Neural cell (in vitro differentiated cells): ENCODE data around the gene ZNF260. TPM values are rescaled to one million over a fixed set of nuclear protein-coding genes. Genes with fewer than 3 reads are reported as not detected.

ENCODE experiments used
- H2AFZ ChIP-seq: fragments of 200-600, 300-800 bp; sonication (generic), shearing (Covaris generic); 2 replicates; pipeline ENCODE4 v1.6.0; 2014; ENCODE audit warnings: low read depth, mild to moderate bottlenecking, antibody characterized with exemption, low read length, moderate library complexity
- H3F3A ChIP-seq: fragments of 200-600 bp; shearing (Covaris generic); 2 replicates; pipeline ENCODE4 v1.6.1; 2016; ENCODE audit warnings: mild to moderate bottlenecking, moderate library complexity, mixed read lengths, antibody characterized with exemption, low read length; ENCODE audit not compliant: insufficient read depth, poor library complexity, severe bottlenecking
- H3K27ac ChIP-seq: fragments of 200-600, 300-800 bp; sonication (generic), shearing (Covaris generic); 2 replicates; pipeline ENCODE4 v1.5.1; 2014; ENCODE audit warnings: mild to moderate bottlenecking, low read length, moderate library complexity
- H3K27me3 ChIP-seq: fragments of 300-800, 200-600 bp; sonication (generic), shearing (Covaris generic); 2 replicates; pipeline ENCODE4 v1.6.0; 2014; ENCODE audit warnings: mild to moderate bottlenecking, low read depth, low read length, moderate library complexity; ENCODE audit not compliant: insufficient read depth
- H3K36me3 ChIP-seq: fragments of 300-800, 200-600 bp; sonication (generic), shearing (Covaris generic); 2 replicates; pipeline ENCODE4 v1.5.1; 2014; ENCODE audit warnings: mild to moderate bottlenecking, antibody characterized with exemption, low read length, moderate library complexity; ENCODE audit not compliant: insufficient read depth
- H3K4me2 ChIP-seq: fragments of 300-800, 200-600 bp; sonication (generic), shearing (Covaris generic); 2 replicates; pipeline ENCODE4 v1.6.0; 2014; ENCODE audit warnings: mild to moderate bottlenecking, low read length
- H3K4me3 ChIP-seq: fragments of 300-800, 200-600 bp; sonication (generic), shearing (Covaris generic); 2 replicates; pipeline ENCODE4 v1.5.1; 2014; ENCODE audit warnings: mild to moderate bottlenecking, low read length, moderate library complexity
- H3K79me2 ChIP-seq: fragments of 200-600 bp; shearing (Covaris generic); replicated peaks from 2 replicates; pipeline ENCODE4 v1.6.0; 2014; ENCODE audit warnings: mild to moderate bottlenecking, low read length, moderate library complexity; ENCODE audit not compliant: insufficient read depth
- H3K9ac ChIP-seq: fragments of 300-800, 200-600 bp; sonication (generic), shearing (Covaris generic); 2 replicates; pipeline ENCODE4 v1.6.1; 2016; ENCODE audit warnings: mild to moderate bottlenecking, low read length, mixed read lengths
- H3K9me2 ChIP-seq: fragments of 200-600 bp; shearing (Covaris generic); 2 replicates; pipeline ENCODE4 v1.6.1; 2016; ENCODE audit warnings: mild to moderate bottlenecking, low read length, mixed read lengths; ENCODE audit not compliant: insufficient read depth
- H3K9me3 ChIP-seq: fragments of 200-600, 300-800 bp; sonication (generic), shearing (Covaris generic); 2 replicates; pipeline ENCODE4 v1.6.1; 2016; ENCODE audit warnings: mild to moderate bottlenecking, mixed run types, low read length, moderate library complexity, mixed read lengths
- H4K20me1 ChIP-seq: fragments of 200-600 bp; shearing (Covaris generic); 2 replicates; pipeline ENCODE4 v1.6.1; 2016; ENCODE audit warnings: mild to moderate bottlenecking, mixed run types; ENCODE audit not compliant: insufficient read depth
- EP300 ChIP-seq: fragments of 450-650 bp; conservative IDR thresholded peaks from 2 replicates; pipeline ENCODE4 v1.6.1; 2014; ENCODE audit warnings: antibody characterized with exemption, mild to moderate bottlenecking, moderate library complexity; ENCODE audit not compliant: poor library complexity, severe bottlenecking
- EZH2 ChIP-seq: fragments of 200-600, 300-800 bp; shearing (Covaris generic), sonication (generic); IDR thresholded peaks from 2 replicates; pipeline ENCODE4 v1.6.1; 2014; ENCODE audit warnings: antibody characterized with exemption, low read length, borderline replicate concordance, mild to moderate bottlenecking; ENCODE audit not compliant: insufficient read depth, poor library complexity, severe bottlenecking
- MXI1 ChIP-seq: fragments of 450-650 bp; conservative IDR thresholded peaks from 2 replicates; pipeline ENCODE4 v1.6.1; 2014; ENCODE audit warnings: antibody characterized with exemption, mild to moderate bottlenecking; ENCODE audit not compliant: poor library complexity, severe bottlenecking
- POLR2AphosphoS5 ChIP-seq: IDR thresholded peaks from 2 replicates; pipeline ENCODE4 v1.6.1; 2012
- RAD21 ChIP-seq: fragments of 450-650 bp; conservative IDR thresholded peaks from 2 replicates; pipeline ENCODE4 v1.6.1; 2014; ENCODE audit warnings: antibody characterized with exemption, mild to moderate bottlenecking, moderate library complexity
- SMC3 ChIP-seq: fragments of 450-650 bp; conservative IDR thresholded peaks from 2 replicates; pipeline ENCODE4 v1.6.1; 2014; ENCODE audit warnings: antibody characterized with exemption, mild to moderate bottlenecking, moderate library complexity; ENCODE audit not compliant: poor library complexity
- TAF1 ChIP-seq: IDR thresholded peaks from 2 replicates; pipeline ENCODE4 v1.6.1; 2012; ENCODE audit warnings: low read depth
- polyA plus RNA-seq: library from polyadenylated mRNA; depleted of rRNA; stranded (reverse); fragments of >200 nt; gene quantifications from 2 replicates; pipeline ENCODE4 v1.2.3, GENCODE V29; 2014
- TF ChIP-seq, protein P1 (sequence below): fragments of 450-650 bp; IDR thresholded peaks from 2 replicates; pipeline ENCODE4 v1.5.1; 2014; ENCODE audit warnings: antibody characterized with exemption, mild to moderate bottlenecking, moderate library complexity; ENCODE audit not compliant: poor library complexity, severe bottlenecking
- TF ChIP-seq, protein P2 (sequence below): IDR thresholded peaks from 2 replicates; pipeline ENCODE4 v1.6.1; 2012; ENCODE audit warnings: borderline replicate concordance

ZNF260 gene
- polyA plus RNA-seq, 1 donor from 2014 or later, result 23.2 TPM

DNA sequence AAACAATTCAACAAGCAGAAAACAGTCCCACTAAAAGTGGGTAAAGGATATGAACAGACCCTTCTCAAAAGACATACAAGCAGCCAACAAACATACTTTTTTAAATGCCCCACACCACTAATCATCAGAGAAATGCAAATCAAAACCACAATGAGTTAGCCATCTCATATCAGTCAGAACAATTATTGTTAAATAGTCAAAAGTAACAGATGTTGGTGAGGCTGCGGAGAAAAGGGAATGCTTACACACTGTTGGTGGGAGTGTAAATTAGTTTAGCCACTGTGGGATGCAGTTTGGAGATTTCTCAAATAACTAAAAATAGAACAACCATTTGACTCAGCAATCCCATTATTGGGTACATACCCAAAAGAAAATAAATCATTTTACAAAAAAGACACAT, 36.3 kb upstream of the ZNF260 start:
- H2AFZ ChIP-seq, result no peak overlapping the region
- H3K79me2 ChIP-seq, result peaks cover 7% of the 10 kb centered on the region
- TF ChIP-seq, protein P1, sequence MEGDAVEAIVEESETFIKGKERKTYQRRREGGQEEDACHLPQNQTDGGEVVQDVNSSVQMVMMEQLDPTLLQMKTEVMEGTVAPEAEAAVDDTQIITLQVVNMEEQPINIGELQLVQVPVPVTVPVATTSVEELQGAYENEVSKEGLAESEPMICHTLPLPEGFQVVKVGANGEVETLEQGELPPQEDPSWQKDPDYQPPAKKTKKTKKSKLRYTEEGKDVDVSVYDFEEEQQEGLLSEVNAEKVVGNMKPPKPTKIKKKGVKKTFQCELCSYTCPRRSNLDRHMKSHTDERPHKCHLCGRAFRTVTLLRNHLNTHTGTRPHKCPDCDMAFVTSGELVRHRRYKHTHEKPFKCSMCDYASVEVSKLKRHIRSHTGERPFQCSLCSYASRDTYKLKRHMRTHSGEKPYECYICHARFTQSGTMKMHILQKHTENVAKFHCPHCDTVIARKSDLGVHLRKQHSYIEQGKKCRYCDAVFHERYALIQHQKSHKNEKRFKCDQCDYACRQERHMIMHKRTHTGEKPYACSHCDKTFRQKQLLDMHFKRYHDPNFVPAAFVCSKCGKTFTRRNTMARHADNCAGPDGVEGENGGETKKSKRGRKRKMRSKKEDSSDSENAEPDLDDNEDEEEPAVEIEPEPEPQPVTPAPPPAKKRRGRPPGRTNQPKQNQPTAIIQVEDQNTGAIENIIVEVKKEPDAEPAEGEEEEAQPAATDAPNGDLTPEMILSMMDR, result no peak
- TF ChIP-seq SMC3 (no peak), POLR2AphosphoS5 (no peak), TAF1 (no peak), EP300 (no peak), EZH2 (no peak), MXI1 (no peak), RAD21 (no peak)
- TF ChIP-seq, protein P2, sequence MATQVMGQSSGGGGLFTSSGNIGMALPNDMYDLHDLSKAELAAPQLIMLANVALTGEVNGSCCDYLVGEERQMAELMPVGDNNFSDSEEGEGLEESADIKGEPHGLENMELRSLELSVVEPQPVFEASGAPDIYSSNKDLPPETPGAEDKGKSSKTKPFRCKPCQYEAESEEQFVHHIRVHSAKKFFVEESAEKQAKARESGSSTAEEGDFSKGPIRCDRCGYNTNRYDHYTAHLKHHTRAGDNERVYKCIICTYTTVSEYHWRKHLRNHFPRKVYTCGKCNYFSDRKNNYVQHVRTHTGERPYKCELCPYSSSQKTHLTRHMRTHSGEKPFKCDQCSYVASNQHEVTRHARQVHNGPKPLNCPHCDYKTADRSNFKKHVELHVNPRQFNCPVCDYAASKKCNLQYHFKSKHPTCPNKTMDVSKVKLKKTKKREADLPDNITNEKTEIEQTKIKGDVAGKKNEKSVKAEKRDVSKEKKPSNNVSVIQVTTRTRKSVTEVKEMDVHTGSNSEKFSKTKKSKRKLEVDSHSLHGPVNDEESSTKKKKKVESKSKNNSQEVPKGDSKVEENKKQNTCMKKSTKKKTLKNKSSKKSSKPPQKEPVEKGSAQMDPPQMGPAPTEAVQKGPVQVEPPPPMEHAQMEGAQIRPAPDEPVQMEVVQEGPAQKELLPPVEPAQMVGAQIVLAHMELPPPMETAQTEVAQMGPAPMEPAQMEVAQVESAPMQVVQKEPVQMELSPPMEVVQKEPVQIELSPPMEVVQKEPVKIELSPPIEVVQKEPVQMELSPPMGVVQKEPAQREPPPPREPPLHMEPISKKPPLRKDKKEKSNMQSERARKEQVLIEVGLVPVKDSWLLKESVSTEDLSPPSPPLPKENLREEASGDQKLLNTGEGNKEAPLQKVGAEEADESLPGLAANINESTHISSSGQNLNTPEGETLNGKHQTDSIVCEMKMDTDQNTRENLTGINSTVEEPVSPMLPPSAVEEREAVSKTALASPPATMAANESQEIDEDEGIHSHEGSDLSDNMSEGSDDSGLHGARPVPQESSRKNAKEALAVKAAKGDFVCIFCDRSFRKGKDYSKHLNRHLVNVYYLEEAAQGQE, result no peak
- H3K9me2 ChIP-seq, result no peaks in the 10 kb centered on the region
- no peaks in the 10 kb centered on the region for H3K27me3 ChIP-seq
- peaks cover 21% of the 10 kb centered on the region for H3K9me3 ChIP-seq
- no peak overlapping the region for H3K27ac ChIP-seq
- H3K4me3 ChIP-seq, result no peak overlapping the region
- H3F3A ChIP-seq, result no peaks in the 10 kb centered on the region
- H3K9ac ChIP-seq, result no peak overlapping the region
- peaks cover 12% of the 10 kb centered on the region for H3K36me3 ChIP-seq
- no peaks in the 10 kb centered on the region for H4K20me1 ChIP-seq
- H3K4me2 ChIP-seq, result no peak overlapping the region

DNA sequence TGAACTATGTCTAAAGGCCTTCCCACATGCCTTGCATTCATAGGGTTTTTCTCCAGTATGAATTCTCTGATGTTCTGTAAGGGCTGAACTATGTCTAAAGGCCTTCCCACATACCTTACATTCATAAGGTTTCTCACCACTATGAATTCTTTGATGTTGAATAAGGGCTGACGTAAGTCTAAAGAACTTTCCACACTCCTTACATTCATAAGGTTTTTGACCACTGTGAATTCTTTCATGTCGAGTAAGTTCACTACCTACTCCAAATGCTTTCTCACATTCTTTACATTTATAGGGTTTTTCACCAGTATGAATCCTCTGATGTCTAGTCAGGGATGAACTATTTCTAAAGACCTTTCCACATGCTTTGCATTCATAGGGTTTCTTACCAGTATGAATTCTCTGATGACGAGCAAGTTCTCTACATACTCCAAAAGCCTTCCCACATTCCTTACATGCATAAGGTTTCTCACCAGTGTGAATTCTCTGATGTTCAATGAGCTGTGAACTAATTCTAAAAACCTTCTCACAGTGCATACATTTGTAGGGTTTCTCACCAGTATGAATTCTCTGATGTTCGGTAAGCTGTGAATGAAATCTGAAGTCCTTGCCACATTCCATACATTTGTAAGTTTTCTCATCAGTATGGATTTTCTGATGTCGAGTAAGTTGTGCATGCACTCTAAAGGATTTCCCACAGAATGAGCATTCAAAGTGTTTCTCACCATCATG, 19.1 kb upstream of the ZNF260 start:
- Histone ChIP-seq H3K4me3 (no peak overlapping the region), H2AFZ (no peak overlapping the region), H3K27ac (no peak overlapping the region), H3K79me2 (peaks cover 3% of the 10 kb centered on the region), H4K20me1 (no peaks in the 10 kb centered on the region), H3F3A (no peaks in the 10 kb centered on the region), H3K36me3 (peaks cover 59% of the 10 kb centered on the region), H3K27me3 (no peaks in the 10 kb centered on the region), H3K9me2 (no peaks in the 10 kb centered on the region), H3K9ac (no peak overlapping the region), H3K9me3 (peaks cover 63% of the 10 kb centered on the region), H3K4me2 (no peak overlapping the region)
- TF ChIP-seq, protein P2, result no peak
- TF ChIP-seq TAF1, result no peak
